K562 (cell line): ENCODE results near the gene CCNT1. TPM values are rescaled to one million over a fixed set of nuclear protein-coding genes. Genes with fewer than 3 reads are reported as not detected.

Experiments used
- DPF2 ChIP-seq: fragments of 450-650 bp; IDR thresholded peaks from 2 replicates; pipeline ENCODE4 v1.6.1; 2016
- FOXA3 ChIP-seq, 2 experiments: fragments of 450-650 bp in 1 of 2; sonication (generic) in 1 of 2; formaldehyde crosslinking; IDR thresholded peaks in 1 of 2; conservative IDR thresholded peaks in 1 of 2; 2 replicates each; pipeline versions ENCODE4 v1.4.0 to v1.8.0; 2020 to 2022; ENCODE audit warnings: mild to moderate bottlenecking in 2 of 2, missing genetic modification reagents in 1 of 2
- HDGF ChIP-seq: fragments of 450-650 bp; IDR thresholded peaks from 2 replicates; pipeline ENCODE4 v1.6.1; 2016
- HNRNPUL1 ChIP-seq: fragments of 200-400 bp; formaldehyde crosslinking; IDR thresholded peaks from 2 replicates; pipeline ENCODE4 v1.6.1; 2017; ENCODE audit warnings: low read length
- PCBP2 ChIP-seq: fragments of 200-400 bp; formaldehyde crosslinking; IDR thresholded peaks from 2 replicates; pipeline ENCODE4 v1.6.1; 2018; ENCODE audit warnings: low read length, low read depth, mild to moderate bottlenecking, moderate library complexity; ENCODE audit not compliant: poor library complexity, severe bottlenecking
- RBM14 ChIP-seq: fragments of 200-400 bp; formaldehyde crosslinking; IDR thresholded peaks from 2 replicates; pipeline ENCODE4 v1.6.1; 2018; ENCODE audit warnings: low read depth, mild to moderate bottlenecking, low read length, moderate library complexity, borderline replicate concordance; ENCODE audit not compliant: insufficient read depth
- STAT5A ChIP-seq: IDR thresholded peaks from 2 replicates; pipeline ENCODE4 v1.6.1; 2012; ENCODE audit warnings: low read length, inconsistent platforms, borderline replicate concordance
- STAT5B ChIP-seq: fragments of 250-450 bp; sonication (Bioruptor Pico); IDR thresholded peaks from 2 replicates; pipeline ENCODE4 v1.8.0; 2021; ENCODE audit warnings: mild to moderate bottlenecking, inconsistent platforms
- SUPT5H ChIP-seq: fragments of 450-650 bp; IDR thresholded peaks from 2 replicates; pipeline ENCODE4 v1.6.1; 2016
- ZNF121 ChIP-seq: sonication (generic); formaldehyde crosslinking; conservative IDR thresholded peaks from 2 replicates; pipeline ENCODE4 v1.8.0; 2022; ENCODE audit warnings: missing genetic modification reagents
- ZNF217 ChIP-seq: sonication (generic); formaldehyde crosslinking; IDR thresholded peaks from 2 replicates; pipeline ENCODE4 v1.8.0; 2022; ENCODE audit warnings: mild to moderate bottlenecking, missing genetic modification reagents
- ZNF263 ChIP-seq: sonication (generic); formaldehyde crosslinking; IDR thresholded peaks from 2 replicates; pipeline ENCODE4 v1.8.0; 2022; ENCODE audit warnings: mild to moderate bottlenecking, missing genetic modification reagents, borderline replicate concordance
- ZNF384 ChIP-seq: IDR thresholded peaks from 2 replicates; pipeline ENCODE4 v1.6.1; 2012; ENCODE audit warnings: low read depth, low read length, improper control_type of control experiment
- ZNF589 ChIP-seq: fragments of 200-800 bp; sonication (Bioruptor generic); IDR thresholded peaks from 2 replicates; pipeline ENCODE4 v1.6.1; 2016; ENCODE audit warnings: low read depth, missing genetic modification characterization, missing compliant biosample characterization
- ZNF766 ChIP-seq: fragments of 200-800 bp; sonication (Bioruptor generic); conservative IDR thresholded peaks from 2 replicates; pipeline ENCODE4 v1.6.1; 2016; ENCODE audit warnings: missing genetic modification characterization, missing compliant biosample characterization
- ZNF778 ChIP-seq: fragments of 450-650 bp; formaldehyde crosslinking; IDR thresholded peaks from 2 replicates; pipeline ENCODE4 v1.4.0; 2020; ENCODE audit warnings: mild to moderate bottlenecking, moderate library complexity
- polyA plus RNA-seq, 8 experiments: library from polyadenylated mRNA; depleted of rRNA in 4 of 8; stranded (reverse) in 5 of 8; unstranded in 3 of 8; fragments of >200 nt; fragmentation: Nextera tagmentation in 2 of 8; fragmentation: Illumina TruSeq in 1 of 8; extraction: Ambion mirVana in 2 of 8; extraction: Trizol in 1 of 8; gene quantifications; 2 replicates each; pipeline versions ENCODE4 v1.2.1 to v1.2.3, GENCODE V29; 2011 to 2014; ENCODE audit warnings: inconsistent platforms in 1 of 8, missing spikeins in 1 of 8
- total RNA-seq, 7 experiments: library from RNA; depleted of rRNA in 6 of 7; stranded (reverse); fragments of >200 nt in 6 of 7; fragmentation: Illumina TruSeq in 2 of 7; extraction: Trizol in 2 of 7; gene quantifications; 2 replicates each; pipeline versions ENCODE4 v1.2.1 to v1.2.3, GENCODE V29; 2011 to 2021; ENCODE audit warnings: low replicate concordance in 1 of 7
- TF ChIP-seq, protein P1 (sequence below): fragments of 200-800 bp; sonication (Bioruptor generic); IDR thresholded peaks from 2 replicates; pipeline ENCODE4 v1.6.1; 2017; ENCODE audit warnings: missing genetic modification characterization, missing compliant biosample characterization
- TF ChIP-seq, protein P2 (sequence below): fragments of 450-650 bp; IDR thresholded peaks from 2 replicates; pipeline ENCODE4 v1.6.1; 2016; ENCODE audit warnings: mild to moderate bottlenecking
- TF ChIP-seq, protein P3 (sequence below): IDR thresholded peaks from 2 replicates; pipeline ENCODE4 v1.6.1; 2014; ENCODE audit warnings: antibody characterized with exemption
- TF ChIP-seq, protein P4 (sequence below): fragments of 250-450 bp; sonication (Bioruptor Pico); IDR thresholded peaks from 2 replicates; pipeline ENCODE4 v1.5.0; 2021
- TF ChIP-seq, protein P5 (sequence below): fragments of 250-450 bp; sonication (Bioruptor Pico); IDR thresholded peaks from 2 replicates; pipeline ENCODE4 v1.8.0; 2021; ENCODE audit warnings: moderate library complexity, mild to moderate bottlenecking, inconsistent platforms

Gene CCNT1
- total and polyA plus RNA-seq, 9 of the 15 experiments (the other 6 are each of a cell fraction or from before 2014, with no cell fraction given), result 9.7 to 52.4 (median 33.4) TPM

DNA sequence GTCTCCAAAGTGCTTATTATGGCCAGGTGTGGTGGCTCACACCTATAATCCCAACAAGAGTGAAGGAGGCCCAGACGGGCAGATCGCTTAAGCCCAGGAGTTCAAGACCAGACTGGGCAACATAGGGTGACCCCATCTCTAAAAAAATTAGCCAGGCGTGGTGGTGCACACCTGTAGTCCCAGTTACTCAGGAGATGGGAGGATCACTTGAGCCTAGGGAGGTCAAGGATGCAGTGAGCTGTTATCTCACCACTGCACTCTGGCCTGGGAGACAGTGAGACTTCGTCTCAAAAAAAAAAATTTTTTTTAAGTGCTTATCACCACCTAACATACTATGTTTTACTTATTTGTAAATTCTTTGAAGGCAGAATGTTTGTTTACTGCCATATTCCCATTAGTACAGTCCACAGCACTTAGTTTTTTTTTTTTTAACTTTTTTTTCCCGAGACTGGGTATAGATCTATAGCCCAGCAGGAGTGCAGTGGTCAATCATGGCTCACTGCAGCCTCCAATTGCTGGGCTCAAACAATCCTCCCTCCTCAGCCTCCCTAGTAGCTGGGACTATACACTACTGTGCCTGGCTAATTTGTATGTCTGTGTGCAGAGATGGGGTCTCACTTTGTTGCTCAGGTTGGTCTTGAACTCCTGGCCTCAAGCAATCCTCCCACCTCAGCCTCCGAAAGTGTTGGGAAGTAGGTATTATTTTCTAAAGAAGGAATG is 29.7 kb downstream of the CCNT1 start (continued):
- TF ChIP-seq HDGF (no peak), ZNF589 (CRISPR knock-in tag) (no peak), DPF2 (no peak), STAT5B (no peak), ZNF778 (CRISPR knock-in tag) (no peak), HNRNPUL1 (no peak), ZNF263 (CRISPR knock-in tag) (no peak), ZNF121 (CRISPR knock-in tag) (peak; percentile 40; the same call in 1 of the 2 replicates), FOXA3 (CRISPR knock-in tag; conservative IDR thresholded peaks at IDR 0.05 in 1 of 2, IDR thresholded peaks at IDR 0.05 in 1 of 2) (no peak), STAT5A (0 out of 2 replicates have a peak, but pooled peaks have one; percentile 15), ZNF217 (CRISPR knock-in tag) (no peak), SUPT5H (0 out of 2 replicates have a peak, but pooled peaks have one; percentile 10), ZNF766 (CRISPR knock-in tag) (no peak), RBM14 (no peak), PCBP2 (no peak), ZNF384 (peak; percentile 78)
- TF ChIP-seq, protein P1, sequence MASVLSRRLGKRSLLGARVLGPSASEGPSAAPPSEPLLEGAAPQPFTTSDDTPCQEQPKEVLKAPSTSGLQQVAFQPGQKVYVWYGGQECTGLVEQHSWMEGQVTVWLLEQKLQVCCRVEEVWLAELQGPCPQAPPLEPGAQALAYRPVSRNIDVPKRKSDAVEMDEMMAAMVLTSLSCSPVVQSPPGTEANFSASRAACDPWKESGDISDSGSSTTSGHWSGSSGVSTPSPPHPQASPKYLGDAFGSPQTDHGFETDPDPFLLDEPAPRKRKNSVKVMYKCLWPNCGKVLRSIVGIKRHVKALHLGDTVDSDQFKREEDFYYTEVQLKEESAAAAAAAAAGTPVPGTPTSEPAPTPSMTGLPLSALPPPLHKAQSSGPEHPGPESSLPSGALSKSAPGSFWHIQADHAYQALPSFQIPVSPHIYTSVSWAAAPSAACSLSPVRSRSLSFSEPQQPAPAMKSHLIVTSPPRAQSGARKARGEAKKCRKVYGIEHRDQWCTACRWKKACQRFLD (CRISPR knock-in tag), result no peak
- TF ChIP-seq, protein P2, sequence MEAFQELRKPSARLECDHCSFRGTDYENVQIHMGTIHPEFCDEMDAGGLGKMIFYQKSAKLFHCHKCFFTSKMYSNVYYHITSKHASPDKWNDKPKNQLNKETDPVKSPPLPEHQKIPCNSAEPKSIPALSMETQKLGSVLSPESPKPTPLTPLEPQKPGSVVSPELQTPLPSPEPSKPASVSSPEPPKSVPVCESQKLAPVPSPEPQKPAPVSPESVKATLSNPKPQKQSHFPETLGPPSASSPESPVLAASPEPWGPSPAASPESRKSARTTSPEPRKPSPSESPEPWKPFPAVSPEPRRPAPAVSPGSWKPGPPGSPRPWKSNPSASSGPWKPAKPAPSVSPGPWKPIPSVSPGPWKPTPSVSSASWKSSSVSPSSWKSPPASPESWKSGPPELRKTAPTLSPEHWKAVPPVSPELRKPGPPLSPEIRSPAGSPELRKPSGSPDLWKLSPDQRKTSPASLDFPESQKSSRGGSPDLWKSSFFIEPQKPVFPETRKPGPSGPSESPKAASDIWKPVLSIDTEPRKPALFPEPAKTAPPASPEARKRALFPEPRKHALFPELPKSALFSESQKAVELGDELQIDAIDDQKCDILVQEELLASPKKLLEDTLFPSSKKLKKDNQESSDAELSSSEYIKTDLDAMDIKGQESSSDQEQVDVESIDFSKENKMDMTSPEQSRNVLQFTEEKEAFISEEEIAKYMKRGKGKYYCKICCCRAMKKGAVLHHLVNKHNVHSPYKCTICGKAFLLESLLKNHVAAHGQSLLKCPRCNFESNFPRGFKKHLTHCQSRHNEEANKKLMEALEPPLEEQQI, result no peak
- TF ChIP-seq, protein P3, sequence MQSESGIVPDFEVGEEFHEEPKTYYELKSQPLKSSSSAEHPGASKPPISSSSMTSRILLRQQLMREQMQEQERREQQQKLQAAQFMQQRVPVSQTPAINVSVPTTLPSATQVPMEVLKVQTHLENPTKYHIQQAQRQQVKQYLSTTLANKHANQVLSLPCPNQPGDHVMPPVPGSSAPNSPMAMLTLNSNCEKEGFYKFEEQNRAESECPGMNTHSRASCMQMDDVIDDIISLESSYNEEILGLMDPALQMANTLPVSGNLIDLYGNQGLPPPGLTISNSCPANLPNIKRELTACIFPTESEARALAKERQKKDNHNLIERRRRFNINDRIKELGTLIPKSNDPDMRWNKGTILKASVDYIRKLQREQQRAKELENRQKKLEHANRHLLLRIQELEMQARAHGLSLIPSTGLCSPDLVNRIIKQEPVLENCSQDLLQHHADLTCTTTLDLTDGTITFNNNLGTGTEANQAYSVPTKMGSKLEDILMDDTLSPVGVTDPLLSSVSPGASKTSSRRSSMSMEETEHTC, result no peak
- TF ChIP-seq, protein P4, sequence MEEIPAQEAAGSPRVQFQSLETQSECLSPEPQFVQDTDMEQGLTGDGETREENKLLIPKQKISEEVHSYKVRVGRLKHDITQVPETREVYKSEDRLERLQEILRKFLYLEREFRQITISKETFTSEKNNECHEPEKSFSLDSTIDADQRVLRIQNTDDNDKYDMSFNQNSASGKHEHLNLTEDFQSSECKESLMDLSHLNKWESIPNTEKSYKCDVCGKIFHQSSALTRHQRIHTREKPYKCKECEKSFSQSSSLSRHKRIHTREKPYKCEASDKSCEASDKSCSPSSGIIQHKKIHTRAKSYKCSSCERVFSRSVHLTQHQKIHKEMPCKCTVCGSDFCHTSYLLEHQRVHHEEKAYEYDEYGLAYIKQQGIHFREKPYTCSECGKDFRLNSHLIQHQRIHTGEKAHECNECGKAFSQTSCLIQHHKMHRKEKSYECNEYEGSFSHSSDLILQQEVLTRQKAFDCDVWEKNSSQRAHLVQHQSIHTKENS (CRISPR knock-in tag), result no peak
- TF ChIP-seq, protein P5, sequence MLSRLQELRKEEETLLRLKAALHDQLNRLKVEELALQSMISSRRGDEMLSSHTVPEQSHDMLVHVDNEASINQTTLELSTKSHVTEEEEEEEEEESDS, result no peak
